ENCODE results near the gene TCF7L2.
A peak's percentile ranks its signal among the peaks of the same experiment; 100 is the strongest.

The TCF7L2 gene

GRCh38 chr10:113068178-113068890 is 118.3 kb downstream of the TCF7L2 start:
- no peak for DNase-seq

- no peak for DNase-seq
These were observed 119.5 kb downstream of the TCF7L2 start for GRCh38 chr10:113069595-113069994.

- DNase-seq, result no peak
These were observed 121.4 kb downstream of the TCF7L2 start for GRCh38 chr10:113071446-113071845.

- no peak for DNase-seq
These were observed 123.6 kb downstream of the TCF7L2 start for GRCh38 chr10:113073549-113074189.

GRCh38 chr10:113076949-113077348 is 126.9 kb downstream of the TCF7L2 start:
- no peak for DNase-seq

- DNase-seq, result no peak
These were observed 128.3 kb downstream of the TCF7L2 start for GRCh38 chr10:113078282-113078907.

GRCh38 chr10:113080061-113080924 is 130.2 kb downstream of the TCF7L2 start:
- no peak for DNase-seq

GRCh38 chr10:113080925-113081229 is 130.8 kb downstream of the TCF7L2 start:
- DNase-seq, result no peak

- no peak for DNase-seq
These were observed 134.0 kb downstream of the TCF7L2 start for GRCh38 chr10:113084031-113084430.

- DNase-seq, result no peak
These were observed 135.7 kb downstream of the TCF7L2 start for GRCh38 chr10:113085776-113086175.

- no peak for DNase-seq
These were observed 136.2 kb downstream of the TCF7L2 start for GRCh38 chr10:113086282-113086681.

GRCh38 chr10:113087165-113088029 is 137.3 kb downstream of the TCF7L2 start:
- no peak for DNase-seq

GRCh38 chr10:113088194-113088593 is 138.1 kb downstream of the TCF7L2 start:
- DNase-seq, result no peak

- no peak for DNase-seq
These were observed 139.5 kb downstream of the TCF7L2 start for GRCh38 chr10:113089551-113089950.

- no peak for DNase-seq
These were observed 141.9 kb downstream of the TCF7L2 start for GRCh38 chr10:113091920-113092319.

GRCh38 chr10:113093188-113094113 is 143.4 kb downstream of the TCF7L2 start:
- DNase-seq, result no peak

- DNase-seq, result peak; percentile 68 to 73
These were observed 144.1 kb downstream of the TCF7L2 start for GRCh38 chr10:113094114-113094486.

GRCh38 chr10:113095419-113096127 is 145.5 kb downstream of the TCF7L2 start:
- DNase-seq, result no peak

- DNase-seq, result no peak
These were observed 146.3 kb downstream of the TCF7L2 start for GRCh38 chr10:113096128-113096996.

GRCh38 chr10:113097036-113097435 is 147.0 kb downstream of the TCF7L2 start:
- DNase-seq, result no peak
